Stimulated activated CD4-positive, alpha-beta T cell treated with anti-CD3 and anti-CD28 coated beads, Interleukin-12 subunit alpha, Interleukin-12 subunit beta, amount 100 ng/mL, for 48 hours (primary cell): Measurements from ENCODE around the gene STK17A.

Source experiments
- DNase-seq, 3 donors: peaks; one replicate each; pipeline ENCODE4 v3.0.0-alpha.2; 2020; ENCODE audit warnings: low read depth in 2 of 3, low spot score in 1 of 3

STK17A gene

DNA sequence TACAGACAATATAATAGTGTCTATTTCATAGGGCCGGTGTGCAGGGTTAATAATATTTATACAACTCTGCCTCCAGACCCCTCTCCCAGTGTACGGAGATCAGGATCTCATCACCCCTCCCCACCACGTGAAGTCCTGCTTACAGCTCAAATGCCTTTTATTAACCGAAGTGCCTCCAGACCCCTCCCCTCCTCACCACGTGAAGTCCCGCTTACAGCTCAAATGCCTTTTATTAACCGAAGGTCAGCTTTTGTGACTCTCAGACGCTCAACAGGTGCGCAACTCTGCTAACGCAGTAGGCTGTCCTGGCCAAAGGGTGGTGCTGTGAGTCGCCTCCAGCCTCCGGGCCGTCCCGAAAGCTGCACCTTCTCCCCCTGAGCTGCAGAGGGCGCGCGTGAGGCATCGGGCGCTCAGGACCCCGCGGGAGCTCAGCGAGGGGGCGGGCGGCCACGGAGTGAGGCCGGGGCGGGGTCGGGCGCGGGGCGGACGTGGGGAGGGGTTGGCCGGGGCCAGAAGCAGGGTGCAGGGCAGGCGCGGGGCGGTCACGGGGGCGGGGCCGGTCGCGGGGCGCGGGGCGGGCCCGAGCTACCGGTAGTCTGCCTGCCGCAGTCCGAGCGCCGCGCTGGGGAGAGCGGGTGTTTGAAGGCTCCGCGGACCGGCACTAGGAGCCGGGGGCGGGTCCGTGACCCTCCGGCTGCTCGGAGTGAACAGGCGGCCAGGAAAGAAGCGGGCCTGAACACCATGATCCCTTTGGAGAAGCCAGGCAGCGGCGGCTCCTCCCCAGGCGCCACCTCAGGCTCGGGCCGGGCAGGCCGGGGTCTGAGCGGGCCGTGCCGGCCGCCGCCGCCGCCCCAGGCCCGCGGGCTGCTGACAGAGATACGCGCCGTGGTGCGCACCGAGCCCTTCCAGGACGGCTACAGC lies at the start of gene STK17A:
Gene STK17A (plus strand): TSS at position 606 of the 921 bp plus-strand sequence. CDS start 136 bp downstream, at position 742.
- peak; percentile 86 to 93 (median 91) for DNase-seq

DNA sequence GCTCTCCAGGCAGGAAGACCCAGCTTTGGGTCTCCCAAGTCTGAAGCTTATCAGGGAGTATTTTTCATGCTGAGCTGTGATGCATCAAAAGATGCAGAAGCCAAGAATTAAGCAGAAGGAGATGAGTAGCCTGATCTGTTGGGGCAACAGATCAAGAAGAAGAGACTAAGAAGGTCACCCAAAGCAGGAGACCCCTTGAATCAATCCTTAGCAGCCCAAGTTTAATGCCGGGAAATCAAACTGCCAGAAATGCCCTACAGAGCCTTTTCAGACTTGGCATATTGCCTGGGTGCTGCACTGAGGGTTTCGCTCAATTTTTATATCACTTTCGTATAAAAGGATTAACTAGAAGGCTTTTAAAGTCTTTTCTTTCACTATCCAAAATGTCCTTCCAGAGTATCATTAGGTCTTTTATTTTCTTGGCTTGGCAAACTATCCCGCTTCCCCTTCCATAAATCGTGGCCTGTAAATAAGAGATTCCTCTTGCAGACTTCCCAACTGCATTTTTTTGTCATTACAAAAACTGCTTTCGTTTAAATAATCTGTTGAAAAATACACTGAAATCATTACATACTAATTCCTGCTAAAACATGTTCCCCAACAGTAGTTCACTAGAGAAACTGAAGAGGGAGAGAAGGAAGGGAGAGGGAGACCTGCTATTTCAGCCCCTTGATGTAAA lies 49.0 kb upstream of the STK17A start:
- DNase-seq, result no peak

DNA sequence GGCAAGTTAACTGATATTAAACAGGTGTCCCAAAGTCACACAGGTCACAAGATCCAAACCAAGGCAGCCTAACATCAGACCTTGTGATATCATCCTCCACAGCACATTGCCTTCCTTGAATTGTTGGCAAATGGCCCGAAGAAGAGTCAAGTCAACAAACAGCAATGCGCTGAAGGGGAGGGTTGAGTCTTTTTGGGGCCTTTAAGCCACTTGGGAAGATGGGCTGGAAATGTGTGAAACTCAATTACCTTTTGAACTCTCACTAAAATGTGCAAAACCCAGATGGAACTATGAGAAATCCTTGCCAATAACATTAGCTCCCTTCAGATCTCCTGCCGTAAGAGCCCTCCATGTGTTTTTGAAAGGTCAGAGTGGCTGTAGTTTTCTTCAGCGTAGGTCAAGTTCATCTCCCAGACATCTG lies 47.9 kb upstream of the STK17A start:
- DNase-seq, result no peak

DNA sequence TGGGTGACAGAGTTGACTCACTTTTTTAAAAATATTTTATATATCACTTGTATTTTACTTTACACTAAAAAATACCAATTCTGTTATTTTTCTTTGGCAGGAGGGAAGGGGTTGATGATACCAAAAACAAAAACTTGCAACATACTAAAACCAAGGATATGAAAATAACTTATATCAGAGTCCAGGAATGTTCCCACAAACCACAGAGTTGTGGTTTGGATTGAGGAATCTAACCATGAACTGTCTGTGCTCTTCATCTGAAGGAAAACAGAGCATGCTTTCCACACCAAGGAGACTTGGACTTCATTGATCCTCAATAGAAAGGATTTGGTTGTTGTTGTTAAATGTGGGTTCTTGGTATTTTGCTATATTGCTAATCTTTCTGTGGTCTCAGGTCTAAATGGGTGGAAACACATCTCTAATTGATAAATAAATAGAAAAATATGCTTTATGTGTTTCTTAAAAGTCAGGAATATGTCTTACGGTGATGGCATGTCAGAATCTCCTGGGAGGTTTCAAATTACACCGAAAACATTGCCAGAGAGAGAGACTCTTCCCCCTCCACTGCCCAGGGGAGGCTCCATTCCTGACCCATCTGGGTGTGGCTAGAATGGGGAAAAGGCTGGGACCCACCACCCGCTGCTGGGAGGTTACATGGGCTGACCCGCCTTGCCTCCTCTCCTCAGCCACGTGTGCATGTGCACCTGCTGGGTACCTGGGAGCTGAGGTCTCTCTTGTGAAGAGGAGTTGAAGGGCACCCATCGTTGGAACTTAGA lies 46.9 kb upstream of the STK17A start:
- no peak for DNase-seq

DNA sequence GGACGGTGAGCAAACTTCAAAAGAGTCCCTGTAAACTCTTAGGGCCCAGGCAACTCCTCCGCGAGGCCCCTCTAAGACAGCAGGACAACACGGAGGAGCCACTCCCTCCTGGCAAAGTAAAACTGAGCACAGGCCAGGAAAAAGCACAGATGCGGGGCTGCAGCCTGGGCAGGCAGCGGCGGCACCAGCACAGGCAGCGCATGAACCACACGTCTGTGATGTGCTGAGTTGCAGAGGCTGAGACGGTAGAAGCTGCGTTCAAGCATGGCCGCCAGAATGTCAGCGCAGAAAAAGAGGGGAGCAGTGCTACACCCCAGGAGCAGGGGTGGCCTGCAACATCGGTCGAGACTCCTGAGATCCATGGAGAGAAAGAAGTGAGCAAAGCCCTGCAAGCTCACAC lies 46.1 kb upstream of the STK17A start:
- no peak for DNase-seq

DNA sequence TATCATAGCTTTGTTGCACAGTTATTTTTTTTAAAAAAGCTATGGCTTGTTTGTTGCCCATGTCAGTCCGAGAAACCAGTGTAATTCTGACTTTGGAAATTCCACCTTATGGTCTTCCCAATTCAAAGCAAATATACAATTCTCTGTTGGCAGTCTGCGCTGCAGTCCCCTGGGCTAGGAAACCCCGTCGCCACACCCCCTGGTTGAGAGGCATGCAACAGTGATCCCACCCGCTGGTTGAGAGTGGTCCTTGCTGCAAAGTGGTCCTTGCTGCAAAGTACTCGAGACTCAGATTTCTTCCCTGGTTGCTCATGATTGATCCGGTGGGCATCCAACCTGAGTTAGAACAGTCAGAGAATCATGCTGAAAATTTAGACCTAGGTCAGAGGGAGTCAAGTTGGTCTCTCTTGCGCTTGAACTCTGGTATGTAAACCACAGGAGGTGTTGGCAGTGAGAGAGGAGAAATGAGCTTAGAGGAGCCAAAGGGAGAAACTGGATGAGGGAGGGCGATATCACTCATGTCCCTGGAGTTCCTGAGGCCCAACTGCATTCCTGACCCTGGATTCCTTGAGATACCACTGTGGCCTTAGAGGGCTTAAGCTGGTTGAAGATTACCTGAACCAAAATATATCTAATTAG lies 45.0 kb upstream of the STK17A start:
- DNase-seq, result no peak

DNA sequence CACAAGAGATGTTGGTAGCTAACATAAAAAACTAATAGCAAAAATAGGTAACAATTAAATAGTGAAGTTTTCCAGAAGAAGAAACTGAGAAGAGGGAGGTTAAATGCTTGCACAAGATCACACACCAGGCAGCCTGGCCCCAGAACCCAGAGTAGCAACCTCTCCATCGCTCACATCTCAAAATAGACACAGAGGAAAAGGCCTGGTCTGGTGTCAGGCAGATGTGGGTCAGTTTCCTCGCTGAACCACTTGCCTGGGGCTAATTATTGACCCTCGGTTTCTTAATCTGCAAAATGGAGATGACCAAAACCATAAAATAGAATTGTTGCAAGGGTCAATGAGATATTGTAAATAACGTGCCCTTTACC lies 44.5 kb upstream of the STK17A start:
- DNase-seq, result no peak

DNA sequence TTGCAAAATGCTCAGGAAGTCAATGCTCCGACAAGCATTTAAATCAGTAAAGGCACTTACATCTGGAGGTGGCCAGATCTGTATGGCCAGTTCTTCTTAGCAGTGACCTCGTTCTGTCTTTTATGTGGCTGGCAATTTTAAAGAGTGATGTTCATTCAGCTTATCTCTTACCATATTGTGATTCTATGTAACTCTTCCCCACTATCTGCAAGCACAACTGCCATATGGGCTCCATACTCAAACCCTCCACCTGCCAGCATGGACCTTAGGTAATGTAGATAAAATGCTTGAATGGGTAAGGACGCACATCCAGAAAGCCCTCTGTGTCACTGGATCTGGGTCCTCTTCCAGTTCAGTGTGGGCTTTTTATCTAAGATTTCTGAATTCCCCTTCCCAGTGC lies 42.4 kb upstream of the STK17A start:
- no peak for DNase-seq

DNA sequence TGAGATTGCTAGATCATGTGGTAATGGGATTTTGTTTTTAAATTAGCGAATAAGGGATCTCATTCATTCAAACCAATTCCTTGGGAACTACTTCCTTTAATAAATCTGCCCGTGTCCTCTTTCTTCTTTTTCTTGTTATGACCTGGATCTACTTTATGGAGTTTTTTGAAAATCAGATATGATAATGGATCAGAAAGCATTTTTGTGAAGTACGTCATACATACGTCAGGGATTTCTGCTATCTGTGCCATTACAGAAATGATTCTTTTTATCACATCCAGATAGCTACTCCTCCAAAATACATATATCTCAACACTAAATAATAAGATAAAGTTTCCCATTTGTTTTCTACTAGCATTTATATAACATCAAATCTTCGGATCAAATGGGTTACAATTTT lies 40.2 kb upstream of the STK17A start:
- DNase-seq, result no peak

DNA sequence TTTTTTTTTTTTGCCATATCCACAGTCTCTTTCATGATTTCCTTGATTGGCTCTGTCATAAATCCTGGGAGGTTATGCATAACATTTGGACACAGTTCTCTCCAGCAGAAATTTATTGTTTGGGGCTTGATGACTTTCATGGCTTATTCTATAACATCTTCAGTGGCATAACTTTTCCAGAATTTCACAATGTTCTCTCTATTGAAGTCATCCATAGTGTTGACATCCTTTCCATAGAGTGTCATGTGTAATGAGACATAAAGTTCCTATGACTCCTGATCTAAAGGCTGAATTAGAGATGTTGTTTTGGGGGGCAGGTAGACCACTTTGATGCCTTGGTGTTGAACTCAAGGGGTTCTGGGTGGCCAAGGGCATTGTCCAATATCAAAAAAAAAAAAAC lies 36.7 kb upstream of the STK17A start:
- no peak for DNase-seq

DNA sequence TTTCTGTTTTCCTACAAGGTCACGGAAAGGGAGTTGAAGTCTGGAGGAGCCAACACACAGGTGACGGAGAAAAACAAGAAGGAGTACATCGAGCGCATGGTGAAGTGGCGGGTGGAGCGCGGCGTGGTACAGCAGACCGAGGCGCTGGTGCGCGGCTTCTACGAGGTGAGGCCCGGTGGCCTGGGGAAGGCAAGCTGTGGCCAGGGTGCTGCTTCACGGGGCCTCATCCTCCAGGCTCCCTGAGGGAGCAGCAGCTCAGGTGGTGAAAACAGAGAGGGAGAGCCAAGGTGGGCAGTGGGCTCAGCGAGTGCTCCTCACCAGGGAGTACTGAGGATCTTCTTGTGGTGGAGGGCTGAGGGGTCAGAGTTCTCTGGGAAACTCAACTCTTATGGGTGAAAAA lies 32.5 kb upstream of the STK17A start:
- no peak for DNase-seq

DNA sequence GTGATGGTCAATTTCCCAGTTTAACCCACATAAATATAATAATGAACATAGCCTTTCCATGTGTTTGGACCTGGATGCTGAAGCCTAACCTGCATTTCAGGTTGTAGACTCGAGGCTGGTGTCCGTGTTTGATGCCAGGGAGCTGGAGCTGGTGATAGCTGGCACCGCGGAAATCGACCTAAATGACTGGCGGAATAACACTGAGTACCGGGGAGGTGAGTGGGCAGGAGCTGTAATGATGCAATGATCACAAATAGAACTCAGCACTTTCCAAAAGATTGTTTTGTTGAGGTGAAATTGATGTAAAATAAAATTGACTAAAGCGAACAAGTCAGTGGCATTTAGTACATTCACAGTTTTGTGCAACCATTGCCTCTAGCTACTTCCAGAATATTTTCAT lies 30.8 kb upstream of the STK17A start:
- DNase-seq, result no peak

DNA sequence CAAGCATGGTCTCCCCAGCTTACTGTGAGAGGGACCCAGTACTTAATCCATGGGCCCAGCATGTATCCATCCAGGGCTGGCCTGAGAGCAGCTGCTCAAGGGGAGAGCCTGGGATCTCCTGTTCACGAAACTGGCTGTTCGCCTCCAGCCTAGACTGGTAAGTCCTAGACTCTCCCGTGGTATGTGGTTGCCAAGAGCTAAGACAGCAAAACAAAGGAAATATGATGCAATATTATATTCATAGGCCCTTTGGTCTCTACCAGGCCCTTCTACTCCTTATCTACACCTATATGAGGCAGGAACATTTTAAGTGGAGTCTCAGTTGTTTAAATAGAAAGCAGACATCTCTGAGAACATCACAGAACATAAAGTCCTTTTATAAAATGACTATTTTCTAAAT lies 28.9 kb upstream of the STK17A start:
- no peak for DNase-seq

DNA sequence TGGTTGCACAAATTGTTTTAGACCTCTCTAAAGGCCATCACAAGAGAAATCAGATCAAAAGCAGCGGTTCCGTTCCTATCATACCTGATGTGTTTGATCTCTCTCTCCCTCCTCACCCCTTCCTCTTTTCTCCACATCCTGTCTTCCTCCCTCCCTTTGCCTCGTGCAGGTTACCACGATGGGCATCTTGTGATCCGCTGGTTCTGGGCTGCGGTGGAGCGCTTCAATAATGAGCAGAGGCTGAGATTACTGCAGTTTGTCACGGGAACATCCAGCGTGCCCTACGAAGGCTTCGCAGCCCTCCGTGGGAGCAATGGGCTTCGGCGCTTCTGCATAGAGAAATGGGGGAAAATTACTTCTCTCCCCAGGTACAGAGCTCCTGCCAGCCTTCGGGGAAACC lies 28.5 kb upstream of the STK17A start:
- no peak for DNase-seq

DNA sequence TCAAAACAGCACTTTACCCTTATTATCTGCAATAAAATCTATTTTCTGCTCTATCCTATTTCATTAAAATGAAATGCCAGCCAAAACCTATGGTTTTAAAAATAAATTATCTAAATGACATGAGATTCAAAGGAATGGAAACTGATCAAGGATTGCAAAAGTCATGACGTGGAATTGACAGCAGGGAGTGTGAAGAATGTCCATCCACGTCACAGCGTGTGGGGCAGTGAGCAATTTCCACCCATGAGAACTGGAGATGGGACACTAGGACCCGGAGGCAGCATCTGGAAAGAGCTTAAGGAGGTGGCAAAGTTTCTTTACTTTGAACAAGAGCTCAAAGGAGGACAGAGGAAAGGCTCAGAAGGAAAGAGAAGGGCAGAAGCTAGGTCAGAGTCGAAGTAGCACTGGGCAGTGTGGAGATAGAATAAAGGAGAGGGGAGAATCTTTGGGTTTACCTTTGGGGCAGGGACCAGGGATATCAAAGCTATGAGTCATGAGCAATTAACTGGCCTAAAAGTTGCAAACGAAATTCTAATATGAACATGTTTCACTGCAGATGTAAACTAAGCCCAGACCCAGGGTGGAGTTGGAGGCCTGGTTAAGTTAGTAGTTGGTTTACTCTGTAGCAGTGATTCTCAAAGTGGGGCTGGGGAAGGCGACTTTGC lies 24.9 kb upstream of the STK17A start:
- no peak for DNase-seq

DNA sequence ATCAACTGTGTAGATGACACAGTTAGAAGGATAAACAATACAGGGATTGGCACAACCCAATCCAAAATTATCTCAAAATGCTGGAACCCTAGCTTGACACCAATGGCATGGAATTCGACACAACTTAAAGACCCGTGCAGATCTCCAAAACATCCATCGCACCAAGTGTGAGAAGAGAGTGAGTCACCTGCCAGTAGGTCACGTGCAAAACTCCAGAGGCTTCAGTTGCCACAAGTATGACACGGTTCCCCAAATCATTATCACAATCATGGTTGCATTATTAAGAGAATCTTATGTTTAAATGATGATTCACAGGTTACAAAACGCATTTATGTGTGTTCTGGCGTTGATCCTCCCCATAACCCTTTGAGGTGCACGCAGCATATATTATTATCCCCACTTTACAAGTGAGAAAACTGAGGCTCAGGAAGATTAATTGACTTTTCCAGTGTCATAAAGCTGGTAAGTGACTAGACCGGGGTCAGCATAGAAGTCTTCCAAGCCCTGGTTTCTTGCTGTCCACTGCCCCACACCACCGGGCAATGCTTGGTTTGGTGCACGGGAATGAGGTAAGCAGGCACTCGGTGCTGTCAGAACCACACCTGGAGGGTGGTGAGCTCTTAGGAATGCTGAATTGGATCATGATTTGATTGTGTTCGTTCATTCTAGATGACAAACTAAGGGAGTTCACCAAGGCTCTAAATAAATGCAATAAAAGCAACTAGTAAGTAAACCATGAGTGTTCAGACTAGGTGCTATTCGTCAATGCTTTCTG lies 23.6 kb upstream of the STK17A start:
- DNase-seq, result no peak

DNA sequence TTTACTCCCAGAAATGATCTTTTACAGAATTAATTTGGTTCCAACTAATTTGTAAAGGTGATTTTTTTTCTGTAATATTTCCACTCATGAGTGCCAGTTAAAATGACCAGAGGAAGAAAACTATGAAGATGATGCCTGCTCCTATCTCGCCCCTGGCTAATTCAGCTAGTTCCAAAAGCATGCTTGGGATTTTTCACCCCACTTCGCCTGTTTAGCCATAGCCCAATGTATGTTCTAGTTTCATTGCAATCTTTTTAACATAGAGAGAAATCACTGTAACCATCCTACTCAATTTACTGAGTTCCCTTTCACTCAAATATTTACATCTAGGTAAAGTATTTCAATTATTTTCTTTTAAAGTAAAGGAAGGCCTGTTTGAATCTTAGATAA lies 23.0 kb upstream of the STK17A start:
- DNase-seq, result no peak

DNA sequence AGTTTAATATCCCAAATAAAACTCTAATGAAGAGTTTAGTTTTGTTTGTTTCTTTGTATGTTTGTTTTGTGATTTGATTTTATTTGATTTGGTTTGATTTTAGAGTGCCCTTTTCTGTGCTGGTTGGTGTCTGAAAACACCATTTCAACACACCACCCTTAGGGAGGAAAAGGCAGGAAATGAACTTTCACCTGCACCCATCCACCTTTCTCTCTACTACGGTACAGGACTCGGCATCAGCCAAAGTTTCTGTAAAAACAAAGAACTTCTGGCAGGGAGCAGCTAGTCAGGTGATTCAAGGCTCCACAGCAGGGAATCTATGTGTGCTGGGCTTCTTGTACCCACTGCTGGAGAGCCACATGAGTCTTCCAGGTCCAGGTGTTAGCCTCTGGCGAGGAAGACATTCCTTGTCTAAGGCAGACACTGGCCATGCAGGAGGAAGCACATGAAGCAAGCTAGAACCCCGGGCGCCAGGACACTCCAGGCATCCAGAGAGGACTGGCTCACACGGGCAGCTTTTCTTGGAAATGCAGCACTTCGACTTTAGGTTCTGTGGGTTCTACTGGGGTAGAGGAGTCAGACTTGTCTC lies 22.1 kb upstream of the STK17A start:
- no peak for DNase-seq

DNA sequence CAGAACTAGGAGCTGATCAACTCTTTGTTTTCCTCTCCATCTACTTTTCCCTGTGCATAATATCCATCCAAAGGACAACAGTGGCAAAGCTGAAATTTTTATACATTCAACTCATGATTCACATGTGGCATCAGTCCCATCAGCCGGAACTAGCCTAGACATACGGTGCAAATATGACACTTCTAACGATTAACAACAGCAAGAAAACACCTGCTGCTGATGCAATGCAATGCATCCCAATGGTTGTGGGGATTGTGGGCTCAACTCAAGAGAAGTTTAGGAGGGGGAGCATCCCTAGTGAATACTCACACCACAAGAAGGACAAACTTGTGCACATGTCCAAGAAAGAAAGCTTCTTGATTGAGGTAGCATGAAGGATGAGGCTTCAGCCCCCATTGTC lies 20.5 kb upstream of the STK17A start:
- DNase-seq, result no peak

DNA sequence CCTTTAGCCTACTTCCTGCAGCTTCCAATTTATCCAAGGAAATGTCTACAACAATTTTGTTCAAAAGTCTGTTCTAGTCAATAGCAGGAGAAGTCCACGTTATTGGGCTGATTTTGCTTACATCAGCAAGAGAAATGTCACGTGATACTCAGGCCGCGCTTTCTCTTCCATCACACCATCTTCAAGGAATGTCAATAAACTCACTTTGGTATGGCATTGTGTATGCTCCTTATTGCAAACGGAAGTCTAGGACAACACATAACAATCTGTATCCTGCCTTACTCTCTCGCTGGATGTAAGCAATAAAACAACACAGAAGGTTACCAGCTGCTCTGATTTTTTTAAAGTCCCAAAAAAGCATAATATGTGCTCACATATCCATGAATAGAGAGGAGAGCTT lies 17.1 kb upstream of the STK17A start:
- DNase-seq, result no peak
